GM23248 (cell line): Measurements from ENCODE around the gene VTI1A. TPM values are rescaled to one million over a fixed set of nuclear protein-coding genes. Genes with fewer than 3 reads are reported as not detected.

Source experiments
- DNase-seq: peaks from one replicate; pipeline ENCODE4 v3.0.0-alpha.2; 2015
- H2AFZ ChIP-seq: fragments of 200-600 bp; sonication (generic); 2 replicates; pipeline ENCODE4 v1.6.1; 2016; ENCODE audit warnings: antibody characterized with exemption
- H3F3A ChIP-seq: fragments of 200-600 bp; sonication (generic); 2 replicates; pipeline ENCODE4 v1.6.1; 2016; ENCODE audit warnings: mild to moderate bottlenecking, antibody characterized with exemption, mixed run types; ENCODE audit not compliant: insufficient read depth
- H3K27ac ChIP-seq: fragments of 200-600 bp; sonication (generic); 2 replicates; pipeline ENCODE4 v1.5.1; 2016; ENCODE audit warnings: mild to moderate bottlenecking
- H3K27me3 ChIP-seq: fragments of 200-600 bp; sonication (generic); replicated peaks from 2 replicates; pipeline ENCODE4 v1.6.1; 2016; ENCODE audit warnings: mild to moderate bottlenecking; ENCODE audit not compliant: insufficient read depth
- H3K36me3 ChIP-seq: fragments of 200-600 bp; sonication (generic); 2 replicates; pipeline ENCODE4 v1.6.1; 2016; ENCODE audit warnings: low read depth, mild to moderate bottlenecking
- H3K4me1 ChIP-seq: fragments of 200-600 bp; sonication (generic); 2 replicates; pipeline ENCODE4 v1.6.1; 2016; ENCODE audit warnings: mild to moderate bottlenecking; ENCODE audit not compliant: insufficient read depth
- H3K4me2 ChIP-seq: fragments of 200-600 bp; sonication (generic); one replicate; pipeline ENCODE4 v1.6.1; 2016; ENCODE audit warnings: mild to moderate bottlenecking; ENCODE audit not compliant: unreplicated experiment
- H3K4me3 ChIP-seq: fragments of 200-600 bp; sonication (generic); 2 replicates; pipeline ENCODE4 v1.5.1; 2016; ENCODE audit warnings: mild to moderate bottlenecking
- H3K79me2 ChIP-seq: fragments of 200-600 bp; sonication (generic); 2 replicates; pipeline ENCODE4 v1.6.1; 2016; ENCODE audit warnings: mild to moderate bottlenecking; ENCODE audit not compliant: insufficient read depth
- H3K9ac ChIP-seq: fragments of 200-600 bp; sonication (generic); 2 replicates; pipeline ENCODE4 v1.6.1; 2016; ENCODE audit warnings: mild to moderate bottlenecking
- H3K9me2 ChIP-seq: fragments of 200-600 bp; sonication (generic); 2 replicates; pipeline ENCODE4 v1.6.1; 2016; ENCODE audit warnings: mixed run types, mild to moderate bottlenecking, moderate library complexity; ENCODE audit not compliant: insufficient read depth
- H3K9me3 ChIP-seq: fragments of 200-600 bp; sonication (generic); one replicate; pipeline ENCODE4 v1.6.1; 2017; ENCODE audit warnings: low read depth
- H4K20me1 ChIP-seq: fragments of 200-600 bp; sonication (generic); 2 replicates; pipeline ENCODE4 v1.6.0; 2016; ENCODE audit not compliant: insufficient read depth
- EZH2 ChIP-seq: fragments of 200-600 bp; sonication (generic); IDR thresholded peaks from 2 replicates; pipeline ENCODE4 v1.6.1; 2018; ENCODE audit warnings: antibody characterized with exemption, mild to moderate bottlenecking; ENCODE audit not compliant: insufficient read depth, poor library complexity, severe bottlenecking
- EZH2phosphoT487 ChIP-seq: fragments of 200-600 bp; sonication (generic); IDR thresholded peaks from 2 replicates; pipeline ENCODE4 v1.6.1; 2018; ENCODE audit warnings: antibody characterized with exemption, moderate library complexity, mild to moderate bottlenecking, low read depth; ENCODE audit not compliant: insufficient read depth
- WGBS, 2 experiments: methylation state at CpG; one replicate each; pipeline ENCODE4 v1.1.6; 2015 to 2017; ENCODE audit warnings: low lambda C conversion rate in 2 of 2, low coverage in 1 of 2; ENCODE audit errors: missing lambda C conversion rate in 2 of 2; 5-methylcytosine and 5-hydroxymethylcytosine counted together
- in situ Hi-C: fragments of 300-500 bp; cut with MboI; formaldehyde crosslinking; loops from 2 replicates; pipeline ENCODE4 v1.15.0; 2020
- polyA plus RNA-seq: library from polyadenylated mRNA; unstranded; fragments of >200 nt; fragmentation: Nextera tagmentation; extraction: Ambion mirVana; gene quantifications from 2 replicates; pipeline ENCODE4 v1.2.1, GENCODE V29; 2016
- total RNA-seq: library from RNA; depleted of rRNA; stranded (reverse); fragments of >200 nt; shearing (Covaris generic); gene quantifications from 2 replicates; pipeline ENCODE4 v1.2.3, GENCODE V29; 2014

VTI1A gene
- total and polyA plus RNA-seq, 2 experiments from 2014 or later, result 21.6 to 26.4 TPM

DNA sequence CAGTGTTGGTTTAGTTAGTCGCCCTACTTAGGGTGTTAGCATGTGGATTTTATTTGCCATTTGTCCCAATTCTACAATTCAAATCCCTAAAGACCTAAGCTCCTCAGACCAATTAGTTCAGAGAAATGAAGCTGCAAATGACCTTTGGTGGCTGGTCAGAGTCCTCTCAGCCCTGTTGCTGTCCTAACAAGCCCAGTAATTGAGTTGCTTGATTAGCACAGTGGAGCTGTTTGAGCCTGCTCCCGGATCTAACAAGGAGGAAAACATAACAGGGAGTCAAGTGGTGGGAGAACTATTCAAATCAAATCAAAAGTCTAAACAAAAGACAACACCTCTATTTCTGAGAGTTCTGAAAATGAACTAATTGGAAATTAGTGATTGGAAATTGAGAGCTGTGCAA lies 22.4 kb upstream of the VTI1A start:
- H3K9ac ChIP-seq, result no peak overlapping the region
- WGBS, 2 experiments, result 19 to 32% methylated on average over 2 of the region's 2 CpGs
- no peaks in the 10 kb centered on the region for H3K36me3 ChIP-seq
- no peaks in the 10 kb centered on the region for H3K9me2 ChIP-seq
- H3K4me1 ChIP-seq, result no peaks in the 10 kb centered on the region
- no peaks in the 10 kb centered on the region for H4K20me1 ChIP-seq
- no peak overlapping the region for H3K4me2 ChIP-seq
- TF ChIP-seq EZH2, result no peak
- no peak for TF ChIP-seq EZH2phosphoT487
- DNase-seq, result no peak
- H3K79me2 ChIP-seq, result no peaks in the 10 kb centered on the region
- no peak overlapping the region for H2AFZ ChIP-seq
- no peaks in the 10 kb centered on the region for H3K27me3 ChIP-seq
- in situ Hi-C loops, result loop anchor here (25.0 kb wide), 1 partner anchor 262 kb away; no protein-coding TSS in a partner anchor
- no peak overlapping the region for H3K27ac ChIP-seq
- H3K4me3 ChIP-seq, result no peak overlapping the region
- H3F3A ChIP-seq, result peaks cover 7% of the 10 kb centered on the region; the same call in 1 of the 2 replicates
- no peaks in the 10 kb centered on the region for H3K9me3 ChIP-seq

DNA sequence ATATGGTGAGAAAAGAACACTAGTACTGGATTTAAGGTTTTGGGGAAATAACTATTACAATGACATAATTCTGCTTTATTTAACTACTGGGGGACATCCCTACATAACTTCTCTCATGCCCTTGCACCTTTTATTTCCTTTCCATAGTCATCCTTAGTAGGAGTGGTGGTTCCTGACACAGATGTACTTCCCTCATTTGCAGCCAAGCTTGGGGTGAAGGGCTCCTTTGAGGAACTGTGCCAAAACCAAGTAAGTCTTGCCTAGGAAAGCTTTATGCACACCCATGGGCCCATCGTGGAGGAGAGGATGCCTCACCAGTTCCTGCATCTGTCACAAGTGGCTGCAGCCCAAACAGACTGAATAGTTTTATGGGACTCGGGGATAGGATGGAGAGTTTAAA lies 20.9 kb upstream of the VTI1A start:
- H3K4me3 ChIP-seq, result no peak overlapping the region
- TF ChIP-seq EZH2phosphoT487 (no peak), EZH2 (no peak)
- peaks cover 7% of the 10 kb centered on the region; the same call in 1 of the 2 replicates for H3F3A ChIP-seq
- H3K36me3 ChIP-seq, result peaks cover 13% of the 10 kb centered on the region
- H3K27me3 ChIP-seq, result no peaks in the 10 kb centered on the region
- DNase-seq, result no peak
- no peaks in the 10 kb centered on the region for H3K4me1 ChIP-seq
- 52 to 56% methylated on average over 2 of the region's 2 CpGs for WGBS, 2 experiments
- no peak overlapping the region for H2AFZ ChIP-seq
- no peaks in the 10 kb centered on the region for H3K9me2 ChIP-seq
- no peaks in the 10 kb centered on the region for H4K20me1 ChIP-seq
- H3K9ac ChIP-seq, result no peak overlapping the region
- H3K27ac ChIP-seq, result no peak overlapping the region
- in situ Hi-C loops, result loop anchor here (25.0 kb wide), 1 partner anchor 264 kb away; no protein-coding TSS in a partner anchor
- H3K9me3 ChIP-seq, result no peaks in the 10 kb centered on the region
- H3K4me2 ChIP-seq, result no peak overlapping the region
- no peaks in the 10 kb centered on the region for H3K79me2 ChIP-seq

DNA sequence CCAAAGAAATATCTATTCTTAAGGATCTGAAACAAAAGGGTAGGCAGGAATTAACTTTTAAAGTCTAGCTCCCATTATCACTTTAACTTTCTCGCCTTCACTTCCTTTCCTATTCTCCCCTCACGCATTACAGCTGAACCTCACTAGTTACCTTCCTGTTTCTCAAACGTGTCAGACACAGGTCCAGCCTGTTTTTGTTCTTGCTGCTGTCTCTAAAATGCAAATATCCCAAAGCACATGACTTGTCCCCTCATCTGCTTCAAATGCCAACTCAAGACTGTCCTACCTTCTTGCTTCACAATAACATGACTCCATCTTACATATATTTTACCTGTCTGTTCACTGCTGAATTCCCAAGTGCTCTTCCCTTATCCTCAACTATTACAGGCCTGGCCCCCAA lies 17.9 kb upstream of the VTI1A start:
- DNase-seq, result no peak
- Histone ChIP-seq H3K27me3 (no peaks in the 10 kb centered on the region), H3F3A (peaks cover 7% of the 10 kb centered on the region; the same call in 1 of the 2 replicates), H3K4me1 (no peaks in the 10 kb centered on the region), H3K79me2 (no peaks in the 10 kb centered on the region), H3K4me3 (no peak overlapping the region), H3K36me3 (peaks cover 39% of the 10 kb centered on the region), H3K9ac (no peak overlapping the region), H2AFZ (no peak overlapping the region), H3K27ac (no peak overlapping the region), H3K9me2 (no peaks in the 10 kb centered on the region), H4K20me1 (no peaks in the 10 kb centered on the region), H3K4me2 (no peak overlapping the region), H3K9me3 (no peaks in the 10 kb centered on the region)
- in situ Hi-C loops, result loop anchor here (25.0 kb wide), 1 partner anchor 267 kb away; no protein-coding TSS in a partner anchor
- TF ChIP-seq EZH2, result no peak
- TF ChIP-seq EZH2phosphoT487, result no peak
- WGBS, 2 experiments, result 81 to 90% methylated on average over 3 of the region's 3 CpGs

DNA sequence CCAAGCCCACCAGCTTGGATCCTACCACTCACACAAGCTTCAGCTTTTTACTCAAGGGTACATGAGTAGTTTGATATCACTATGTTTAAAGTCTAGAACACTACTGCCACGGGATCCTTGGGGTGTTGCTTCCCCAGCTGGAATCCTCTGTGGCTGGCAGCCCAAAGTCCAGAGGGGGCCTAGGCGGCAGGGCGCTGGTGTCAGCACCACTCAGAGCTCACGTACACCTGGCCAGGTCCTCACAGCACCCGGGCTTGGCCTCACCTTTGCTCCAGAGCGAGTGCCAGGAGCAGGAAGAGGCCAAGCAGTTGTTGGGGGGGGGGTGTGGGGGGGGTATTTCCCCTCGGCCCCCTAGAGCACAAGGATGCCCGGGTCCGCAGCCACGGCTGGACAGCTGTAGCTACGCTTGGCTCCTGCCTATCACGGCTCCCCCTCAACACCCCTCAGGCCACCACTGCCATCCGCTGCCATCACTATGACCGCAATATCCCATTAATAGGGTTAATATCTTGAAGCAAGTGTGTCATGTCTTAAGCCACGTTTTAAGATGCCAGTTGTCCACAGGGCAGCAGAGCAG lies 17.3 kb upstream of the VTI1A start:
- no peak for DNase-seq
- no peak overlapping the region for H3K4me3 ChIP-seq
- H3K27ac ChIP-seq, result no peak overlapping the region
- H3K4me1 ChIP-seq, result no peaks in the 10 kb centered on the region
- H3F3A ChIP-seq, result peaks cover 7% of the 10 kb centered on the region; the same call in 1 of the 2 replicates
- TF ChIP-seq EZH2phosphoT487, result no peak
- TF ChIP-seq EZH2, result no peak
- H3K79me2 ChIP-seq, result no peaks in the 10 kb centered on the region
- WGBS, 2 experiments, result 78 to 79% methylated on average over 15 of the region's 15 CpGs
- in situ Hi-C loops, result loop anchor here (25.0 kb wide), 1 partner anchor 267 kb away; no protein-coding TSS in a partner anchor
- no peak overlapping the region for H2AFZ ChIP-seq
- H3K9me2 ChIP-seq, result no peaks in the 10 kb centered on the region
- H3K4me2 ChIP-seq, result no peak overlapping the region
- H3K9ac ChIP-seq, result no peak overlapping the region
- no peaks in the 10 kb centered on the region for H3K9me3 ChIP-seq
- no peaks in the 10 kb centered on the region for H3K27me3 ChIP-seq
- no peaks in the 10 kb centered on the region for H4K20me1 ChIP-seq
- H3K36me3 ChIP-seq, result peaks cover 45% of the 10 kb centered on the region
